Stomach smooth muscle (tissue), 2 donors: ENCODE data around the gene OR5I1.
"Not testable (repeated sequence)": the region's sequence is repeated elsewhere in the genome, so short reads cannot be mapped to it uniquely, and the experiment has no call there.

Source experiments
- H3K27ac ChIP-seq: one replicate; pipeline ENCODE4 v1.7.0; 2013; ENCODE audit warnings: mild to moderate bottlenecking, low read length, inconsistent platforms
- H3K27me3 ChIP-seq, 2 donors: one replicate each; pipeline ENCODE4 v1.7.0; 2013; ENCODE audit warnings: low read length in 2 of 2; ENCODE audit not compliant: insufficient read depth in 2 of 2, control insufficient read depth in 1 of 2
- H3K36me3 ChIP-seq, 2 donors: one replicate each; pipeline ENCODE4 v1.7.0; 2013; ENCODE audit warnings: low read length in 2 of 2; ENCODE audit not compliant: control insufficient read depth in 2 of 2, insufficient read depth in 2 of 2
- H3K4me1 ChIP-seq: one replicate; pipeline ENCODE4 v1.7.0; 2013; ENCODE audit warnings: low read length; ENCODE audit not compliant: control insufficient read depth, insufficient read depth
- H3K4me3 ChIP-seq, 2 donors: one replicate each; pipeline ENCODE4 v1.7.0; 2013; ENCODE audit warnings: low read length in 2 of 2
- H3K9ac ChIP-seq, 2 donors: one replicate each; pipeline ENCODE4 v1.7.0; 2013; ENCODE audit warnings: low read length in 2 of 2, mild to moderate bottlenecking in 1 of 2
- H3K9me3 ChIP-seq, 2 donors: one replicate each; pipeline ENCODE4 v1.7.0; 2013; ENCODE audit warnings: low read length in 2 of 2; ENCODE audit not compliant: control insufficient read depth in 2 of 2
- donor health status: healthy.
- donor health status: Pancreatic carcinoma.

Gene OR5I1

GRCh38 chr11:55895216-55895615 is 41.0 kb downstream of the OR5I1 start:
- Histone ChIP-seq H3K9ac (no peak overlapping the region), H3K4me1 (no peaks in the 10 kb centered on the region), H3K4me3 (no peak overlapping the region), H3K27ac (no peak overlapping the region), H3K36me3 (no peaks in the 10 kb centered on the region), H3K9me3 (peaks cover 0 to 3% of the 10 kb centered on the region in 2 donors), H3K27me3 (no peaks in the 10 kb centered on the region)

- H3K9ac ChIP-seq, H3K4me1 ChIP-seq, H3K36me3 ChIP-seq, H3K27ac ChIP-seq, H3K27me3 ChIP-seq, H3K4me3 ChIP-seq, H3K9me3 ChIP-seq: not testable (repeated sequence)
These were observed 50.7 kb downstream of the OR5I1 start for GRCh38 chr11:55885481-55885880.
